ENCODE results near the gene WDFY4. TPM values are rescaled to one million over a fixed set of nuclear protein-coding genes. Genes with fewer than 3 reads are reported as not detected.

Gene WDFY4
- total RNA-seq, 1 donor from 2014 or later: 4.3 TPM

GRCh38 chr10:48771234-48771633 lies 86.6 kb downstream of the WDFY4 start:
- DNase-seq: no peak

GRCh38 chr10:48772059-48772458 lies 87.4 kb downstream of the WDFY4 start:
- no peak for DNase-seq

- DNase-seq: no peak
Observed at GRCh38 chr10:48773580-48773979, 88.9 kb downstream of the WDFY4 start.

GRCh38 chr10:48774416-48775205 lies 89.9 kb downstream of the WDFY4 start:
- no peak for DNase-seq

GRCh38 chr10:48775206-48775517 lies 90.5 kb downstream of the WDFY4 start:
- DNase-seq: no peak

- DNase-seq: no peak
Observed at GRCh38 chr10:48776005-48776522, 91.4 kb downstream of the WDFY4 start.

GRCh38 chr10:48776528-48776927 lies 91.9 kb downstream of the WDFY4 start:
- no peak for DNase-seq

- DNase-seq: no peak
Observed at GRCh38 chr10:48777110-48777509, 92.4 kb downstream of the WDFY4 start.

GRCh38 chr10:48778193-48778857 lies 93.7 kb downstream of the WDFY4 start:
- DNase-seq: no peak

GRCh38 chr10:48779077-48779476 lies 94.4 kb downstream of the WDFY4 start:
- DNase-seq: no peak

- DNase-seq: no peak
Observed at GRCh38 chr10:48779546-48780152, 95.0 kb downstream of the WDFY4 start.

- DNase-seq: no peak
Observed at GRCh38 chr10:48780341-48780740, 95.7 kb downstream of the WDFY4 start.

GRCh38 chr10:48782386-48782785 lies 97.7 kb downstream of the WDFY4 start:
- no peak for DNase-seq

- no peak for DNase-seq
Observed at GRCh38 chr10:48784031-48784430, 99.4 kb downstream of the WDFY4 start.

GRCh38 chr10:48785796-48786195 lies 101.1 kb downstream of the WDFY4 start:
- DNase-seq: no peak

- DNase-seq: peak; percentile 10
Observed at GRCh38 chr10:48786606-48787282, 102.1 kb downstream of the WDFY4 start.

- no peak for DNase-seq
Observed at GRCh38 chr10:48788554-48788953, 103.9 kb downstream of the WDFY4 start.

GRCh38 chr10:48789486-48790456 lies 105.1 kb downstream of the WDFY4 start:
- no peak for DNase-seq

- no peak for DNase-seq
Observed at GRCh38 chr10:48790457-48791044, 105.9 kb downstream of the WDFY4 start.

- DNase-seq: no peak
Observed at GRCh38 chr10:48791267-48791928, 106.7 kb downstream of the WDFY4 start.

GRCh38 chr10:48792121-48792520 lies 107.4 kb downstream of the WDFY4 start:
- DNase-seq: no peak
